Measurements from ENCODE around the gene NR5A1. TPM values are rescaled to one million over a fixed set of nuclear protein-coding genes. Genes with fewer than 3 reads are reported as not detected.

Gene NR5A1
- total RNA-seq, 4 donors from 2014 or later: not detected

- H3K36me3 ChIP-seq: no peaks in the 10 kb centered on the region
- peaks cover 23% of the 10 kb centered on the region for H3K27me3 ChIP-seq
- no peak for ATAC-seq
- whole genome bisulfite sequencing, 2 donors (ENCODE audit: low coverage in 1 of 2): 67 to 93% methylated on average over 1 of the region's 1 CpG
- TF ChIP-seq EP300 (IDR thresholded peaks at IDR 0.05): no peak
- no peak for TF ChIP-seq CTCF (IDR thresholded peaks at IDR 0.05)
- TF ChIP-seq POLR2AphosphoS5 (IDR thresholded peaks at IDR 0.05): no peak
- no peak for TF ChIP-seq POLR2A (IDR thresholded peaks at IDR 0.05)
- no peak overlapping the region for H3K27ac ChIP-seq
- H3K9me3 ChIP-seq: peaks cover 0 to 10% (median 0%) of the 10 kb centered on the region in 3 donors
- H3K4me3 ChIP-seq: no peak overlapping the region
- no peaks in the 10 kb centered on the region for H3K4me1 ChIP-seq
Observed at GRCh38 chr9:124462739-124463138, 44.5 kb downstream of the NR5A1 start.

GRCh38 chr9:124458441-124458840, 48.8 kb downstream of the NR5A1 start:
- TF ChIP-seq EP300 (IDR thresholded peaks at IDR 0.05) (no peak), CTCF (IDR thresholded peaks at IDR 0.05) (no peak), POLR2A (IDR thresholded peaks at IDR 0.05) (no peak), POLR2AphosphoS5 (IDR thresholded peaks at IDR 0.05) (no peak)
- 76 to 100% methylated on average over 1 to 6 of the region's 9 CpGs for WGBS, 2 donors (ENCODE audit: low coverage in 1 of 2)
- H3K27ac ChIP-seq: no peak overlapping the region
- H3K36me3 ChIP-seq: no peaks in the 10 kb centered on the region
- no peak overlapping the region for H3K4me3 ChIP-seq
- peaks cover 13% of the 10 kb centered on the region for H3K27me3 ChIP-seq
- H3K9me3 ChIP-seq: peaks cover 0 to 7% (median 0%) of the 10 kb centered on the region in 3 donors
- H3K4me1 ChIP-seq: peaks cover 0 to 4% (median 0%) of the 10 kb centered on the region in 3 donors
- no peak for ATAC-seq

- H3K4me1 ChIP-seq: peaks cover 0 to 9% (median 0%) of the 10 kb centered on the region in 3 donors
- no peak overlapping the region for H3K4me3 ChIP-seq
- H3K9me3 ChIP-seq: peaks cover 0 to 12% (median 0%) of the 10 kb centered on the region in 3 donors
- no peak overlapping the region for H3K27ac ChIP-seq
- no peak for TF ChIP-seq EP300 (IDR thresholded peaks at IDR 0.05)
- no peak for TF ChIP-seq CTCF (IDR thresholded peaks at IDR 0.05)
- no peak for TF ChIP-seq POLR2A (IDR thresholded peaks at IDR 0.05)
- H3K27me3 ChIP-seq: peaks cover 18% of the 10 kb centered on the region
- H3K36me3 ChIP-seq: no peaks in the 10 kb centered on the region
- WGBS, 2 donors (ENCODE audit: low coverage in 1 of 2): no CpG with 5 or more reads among the region's 8 CpGs
- no peak for ATAC-seq
Observed at GRCh38 chr9:124457887-124458431, 49.2 kb downstream of the NR5A1 start.

GRCh38 chr9:124457079-124457886, 49.9 kb downstream of the NR5A1 start:
- no peak for ATAC-seq
- Histone ChIP-seq H3K9me3 (peaks cover 0 to 13% (median 0%) of the 10 kb centered on the region in 3 donors), H3K27ac (no peak overlapping the region), H3K27me3 (peaks cover 25% of the 10 kb centered on the region), H3K36me3 (no peaks in the 10 kb centered on the region), H3K4me3 (no peak overlapping the region), H3K4me1 (peaks cover 0 to 13% (median 0%) of the 10 kb centered on the region in 3 donors)
- TF ChIP-seq EP300 (IDR thresholded peaks at IDR 0.05): no peak
- TF ChIP-seq POLR2AphosphoS5 (IDR thresholded peaks at IDR 0.05): no peak
- no peak for TF ChIP-seq POLR2A (IDR thresholded peaks at IDR 0.05)
- TF ChIP-seq CTCF (IDR thresholded peaks at IDR 0.05): no peak
- WGBS, 2 donors (ENCODE audit: low coverage in 1 of 2): 80% methylated on average over 4 of the region's 18 CpGs

Measured in gastroesophageal sphincter (tissue), 4 donors.